ENCODE data around the gene LRRC74B.

The LRRC74B gene

GRCh38 chr22:21105294-21105693, 59.5 kb downstream of the LRRC74B start:
- DNase-seq: no peak

GRCh38 chr22:21106000-21106399, 60.3 kb downstream of the LRRC74B start:
- DNase-seq: no peak

- no peak for DNase-seq
These were observed 62.8 kb downstream of the LRRC74B start for GRCh38 chr22:21108379-21109115.
